Measurements from ENCODE around the gene ABCC1. TPM values are rescaled to one million over a fixed set of nuclear protein-coding genes. Genes with fewer than 3 reads are reported as not detected.
"Not testable (repeated sequence)": the region's sequence is repeated elsewhere in the genome, so short reads cannot be mapped to it uniquely, and the experiment has no call there.

The ABCC1 gene
- total RNA-seq, 2 donors from 2014 or later: 26.2 to 27.8 TPM

GRCh38 chr16:16172991-16173390 lies 223.6 kb downstream of the ABCC1 start:
- intact Hi-C loops (cut with DNase I): no loop called here
- DNase-seq (ENCODE audit: low spot score): no peak

GRCh38 chr16:16175296-16175695 lies 225.9 kb downstream of the ABCC1 start:
- no peak for DNase-seq (ENCODE audit: low spot score)
- intact Hi-C loops (cut with DNase I): no loop called here

- intact Hi-C loops (cut with DNase I): no loop called here
- no peak for DNase-seq (ENCODE audit: low spot score)
Measured at GRCh38 chr16:16176328-16176727, 226.9 kb downstream of the ABCC1 start.

- intact Hi-C loops (cut with DNase I): no loop called here
- DNase-seq (ENCODE audit: low spot score): no peak
Measured at GRCh38 chr16:16178455-16179162, 229.2 kb downstream of the ABCC1 start.

GRCh38 chr16:16181748-16182147 lies 232.3 kb downstream of the ABCC1 start:
- intact Hi-C loops (cut with DNase I); DNase-seq (ENCODE audit: low spot score): not testable (repeated sequence)

GRCh38 chr16:16182918-16183317 lies 233.5 kb downstream of the ABCC1 start:
- intact Hi-C loops (cut with DNase I): no loop called here

GRCh38 chr16:16183562-16183961 lies 234.1 kb downstream of the ABCC1 start:
- DNase-seq (ENCODE audit: low spot score): no peak
- intact Hi-C loops (cut with DNase I): no loop called here

More at GRCh38 chr16:16182918-16183317, 233.5 kb downstream of the ABCC1 start:
- no peak for DNase-seq (ENCODE audit: low spot score)

GRCh38 chr16:16184594-16184993 lies 235.2 kb downstream of the ABCC1 start:
- intact Hi-C loops (cut with DNase I): no loop called here
- no peak for DNase-seq (ENCODE audit: low spot score)

- no peak for DNase-seq (ENCODE audit: low spot score)
- intact Hi-C loops (cut with DNase I): no loop called here
Measured at GRCh38 chr16:16185095-16185494, 235.7 kb downstream of the ABCC1 start.

- intact Hi-C loops (cut with DNase I): no loop called here
- no peak for DNase-seq (ENCODE audit: low spot score)
Measured at GRCh38 chr16:16186820-16187219, 237.4 kb downstream of the ABCC1 start.

- no peak for DNase-seq (ENCODE audit: low spot score)
- intact Hi-C loops (cut with DNase I): no loop called here
Measured at GRCh38 chr16:16188827-16189226, 239.4 kb downstream of the ABCC1 start.

GRCh38 chr16:16189842-16190241 lies 240.4 kb downstream of the ABCC1 start:
- intact Hi-C loops (cut with DNase I): loop anchor here in 1 of 2 donors (5.0 to 10.0 kb wide), 3 partner anchors 38 to 765 kb away; no protein-coding TSS in a partner anchor
- DNase-seq (ENCODE audit: low spot score): no peak

- intact Hi-C loops (cut with DNase I): loop anchor here in 1 of 2 donors (5.0 to 10.0 kb wide), 3 partner anchors 38 to 766 kb away; no protein-coding TSS in a partner anchor
- no peak for DNase-seq (ENCODE audit: low spot score)
Measured at GRCh38 chr16:16190546-16190945, 241.1 kb downstream of the ABCC1 start.

GRCh38 chr16:16190966-16191365 lies 241.6 kb downstream of the ABCC1 start:
- not testable (repeated sequence) for DNase-seq (ENCODE audit: low spot score)
- intact Hi-C loops (cut with DNase I): loop anchor here in 1 of 2 donors (5.0 to 10.0 kb wide), 3 partner anchors 39 to 766 kb away; no protein-coding TSS in a partner anchor

GRCh38 chr16:16191493-16192167 lies 242.2 kb downstream of the ABCC1 start:
- intact Hi-C loops (cut with DNase I): loop anchor here in 1 of 2 donors (5.0 to 10.0 kb wide), 3 partner anchors 39 to 767 kb away; no protein-coding TSS in a partner anchor

More at GRCh38 chr16:16191493-16192167, 242.2 kb downstream of the ABCC1 start:
- DNase-seq (ENCODE audit: low spot score): no peak

Other genes with a start within 250 kb of the ABCC1 start
- 1,000 to 10,000 TPM; 1,932 to 2,544 TPM for gene MYH11, start 92.6 kb upstream of the ABCC1 start, total RNA-seq
- gene CEP20, start 61.0 kb upstream of the ABCC1 start, total RNA-seq: 10 to 100 TPM; 25.7 to 25.8 TPM